ENCODE measurements around the gene IQUB.
"Not testable (repeated sequence)": the region's sequence is repeated elsewhere in the genome, so short reads cannot be mapped to it uniquely, and the experiment has no call there.

Gene IQUB

GRCh38 chr7:123480107-123480506 lies 54.3 kb downstream of the IQUB start:
- no peak overlapping the region for H3K27ac ChIP-seq
- TF ChIP-seq ZFX (IDR thresholded peaks at IDR 0.05; ENCODE audit: borderline replicate concordance) = no peak
- TF ChIP-seq CTCF (IDR thresholded peaks at IDR 0.05) = no peak

GRCh38 chr7:123478056-123478455 lies 56.3 kb downstream of the IQUB start:
- not testable (repeated sequence) for H3K27ac ChIP-seq

- no peak overlapping the region for H3K27ac ChIP-seq
- TF ChIP-seq CTCF (IDR thresholded peaks at IDR 0.05) (no peak), ZFX (IDR thresholded peaks at IDR 0.05; ENCODE audit: borderline replicate concordance) (no peak)
Observed at GRCh38 chr7:123472750-123473445, 61.5 kb downstream of the IQUB start.

GRCh38 chr7:123472327-123472726 lies 62.1 kb downstream of the IQUB start:
- no peak overlapping the region for H3K27ac ChIP-seq

GRCh38 chr7:123468303-123468702 lies 66.1 kb downstream of the IQUB start:
- TF ChIP-seq ZFX (IDR thresholded peaks at IDR 0.05; ENCODE audit: borderline replicate concordance) = no peak
- no peak for TF ChIP-seq CTCF (IDR thresholded peaks at IDR 0.05)

More at GRCh38 chr7:123472327-123472726, 62.1 kb downstream of the IQUB start:
- TF ChIP-seq ZFX (IDR thresholded peaks at IDR 0.05; ENCODE audit: borderline replicate concordance) (no peak), CTCF (IDR thresholded peaks at IDR 0.05) (no peak)

GRCh38 chr7:123463890-123464289 lies 70.5 kb downstream of the IQUB start:
- TF ChIP-seq CTCF (IDR thresholded peaks at IDR 0.05) (no peak), ZFX (IDR thresholded peaks at IDR 0.05; ENCODE audit: borderline replicate concordance) (no peak)
- no peak overlapping the region for H3K27ac ChIP-seq

More at GRCh38 chr7:123468303-123468702, 66.1 kb downstream of the IQUB start:
- H3K27ac ChIP-seq = no peak overlapping the region

GRCh38 chr7:123460616-123461015 lies 73.8 kb downstream of the IQUB start:
- TF ChIP-seq ZFX (IDR thresholded peaks at IDR 0.05; ENCODE audit: borderline replicate concordance) = no peak
- TF ChIP-seq CTCF (IDR thresholded peaks at IDR 0.05) = no peak
- H3K27ac ChIP-seq = no peak overlapping the region

Data from 22Rv1 (cell line).